Parathyroid adenoma (tissue), 2 donors: ENCODE results near the gene FOXR1.

ENCODE experiments used
- H2AFZ ChIP-seq: fragments of 300-600 bp; sonication (generic); one replicate; pipeline ENCODE4 v1.7.0; 2017; ENCODE audit warnings: antibody characterized with exemption, mild to moderate bottlenecking
- H3K27ac ChIP-seq: fragments of 300-600 bp; sonication (generic); one replicate; pipeline ENCODE4 v1.7.0; 2017
- H3K27me3 ChIP-seq: fragments of 300-600 bp; sonication (generic); one replicate; pipeline ENCODE4 v1.7.0; 2017; ENCODE audit warnings: low read length; ENCODE audit not compliant: control insufficient read depth, insufficient read depth
- H3K36me3 ChIP-seq: fragments of 300-600 bp; sonication (generic); one replicate; pipeline ENCODE4 v1.7.0; 2017; ENCODE audit warnings: low read length; ENCODE audit not compliant: control insufficient read depth, insufficient read depth
- H3K4me1 ChIP-seq: fragments of 300-600 bp; sonication (generic); one replicate; pipeline ENCODE4 v1.7.0; 2017; ENCODE audit warnings: control low read depth
- H3K4me2 ChIP-seq: fragments of 300-600 bp; sonication (generic); one replicate; pipeline ENCODE4 v1.7.0; 2017; ENCODE audit warnings: low read length
- H3K4me3 ChIP-seq: fragments of 300-600 bp; sonication (generic); one replicate; pipeline ENCODE4 v1.7.0; 2017; ENCODE audit warnings: low read depth, low read length
- H3K79me2 ChIP-seq: fragments of 300-600 bp; sonication (generic); one replicate; pipeline ENCODE4 v1.7.0; 2017; ENCODE audit warnings: control low read depth
- H3K9ac ChIP-seq: fragments of 300-600 bp; sonication (generic); one replicate; pipeline ENCODE4 v1.7.0; 2017; ENCODE audit warnings: mild to moderate bottlenecking
- H3K9me3 ChIP-seq: fragments of 300-600 bp; sonication (generic); one replicate; pipeline ENCODE4 v1.7.0; 2017; ENCODE audit warnings: low read length; ENCODE audit not compliant: control insufficient read depth
- TF ChIP-seq, protein P1 (sequence below): fragments of 300-600 bp; sonication (generic); IDR thresholded peaks from one replicate; pipeline ENCODE4 v1.7.0; 2017; ENCODE audit warnings: antibody characterized with exemption, mild to moderate bottlenecking
- donor health status: primary hyperparathyroidism.

The FOXR1 gene

DNA sequence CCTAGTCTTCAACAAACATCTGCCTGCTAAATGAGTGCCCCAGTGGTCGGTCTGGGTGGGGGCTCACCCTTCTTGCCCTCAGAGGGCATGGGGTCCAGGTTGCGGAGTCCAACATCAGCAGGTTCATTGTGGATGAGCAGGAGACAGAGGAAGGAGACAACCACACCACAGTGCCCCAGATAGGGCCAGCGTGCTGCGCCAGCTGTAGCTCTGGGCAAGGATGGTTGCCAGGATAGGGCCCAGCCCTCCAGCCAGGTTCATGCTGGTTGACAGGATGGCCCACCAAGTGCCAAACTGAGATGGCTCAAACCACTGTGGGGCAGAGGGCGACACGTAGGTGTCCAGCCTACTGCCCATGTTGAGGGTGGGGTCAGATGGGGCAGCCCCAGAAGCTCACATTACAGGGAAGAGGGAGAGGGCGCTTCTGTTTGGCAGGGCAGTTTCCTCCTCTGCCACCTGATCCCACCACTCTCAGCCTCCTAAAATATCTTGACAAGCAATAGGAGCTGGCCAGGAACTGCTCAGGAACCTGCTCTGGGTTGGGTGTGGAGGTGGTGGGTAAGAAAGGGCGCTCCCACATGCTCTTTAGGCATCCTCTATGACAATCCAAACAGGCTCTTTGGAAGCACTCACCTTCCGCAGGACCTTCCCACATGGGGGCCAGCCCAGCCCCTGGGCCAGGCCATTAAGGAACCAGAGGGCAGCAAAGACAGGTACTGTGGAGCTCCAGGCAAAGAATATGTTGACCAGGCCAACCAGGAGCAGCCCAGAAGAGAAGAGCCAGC is 56.2 kb downstream of the FOXR1 start:
- no peak overlapping the region for H3K9ac ChIP-seq

DNA sequence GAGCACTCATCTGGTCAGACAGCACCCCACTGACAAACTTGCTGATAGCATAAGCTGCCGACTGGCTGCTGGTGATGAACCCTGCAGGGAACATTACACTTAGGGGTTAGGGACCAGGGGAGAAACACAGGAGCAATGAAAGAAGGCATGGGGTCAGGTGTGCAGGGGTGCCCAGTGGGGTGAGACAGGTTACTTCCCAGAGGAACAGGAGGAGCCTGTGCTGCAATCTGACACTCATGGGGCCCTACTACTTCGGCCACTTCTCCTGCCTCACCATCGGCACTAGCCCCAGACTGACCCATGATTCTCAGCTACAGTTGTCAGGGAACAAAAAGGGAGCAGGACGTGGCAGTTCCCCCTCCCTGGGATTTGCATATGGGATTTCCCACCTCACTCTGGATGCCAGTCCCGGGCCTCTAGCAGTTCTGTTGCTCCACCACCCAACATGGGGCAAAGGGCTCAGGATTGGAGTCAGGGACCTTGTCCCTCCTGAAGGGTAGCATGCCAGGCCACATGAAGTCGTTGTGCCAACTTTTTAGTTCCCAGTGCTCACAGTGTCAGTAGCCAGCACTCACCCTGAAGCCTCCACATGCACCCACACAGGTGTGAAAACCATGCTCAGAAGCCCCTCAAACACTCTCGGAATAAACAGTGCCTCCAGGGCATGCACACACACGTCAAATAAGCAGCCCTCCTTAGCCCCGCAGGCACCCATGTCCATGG is 56.9 kb downstream of the FOXR1 start:
- Histone ChIP-seq H3K4me1 (peaks cover 2% of the 10 kb centered on the region), H3K4me2 (no peak overlapping the region), H3K36me3 (no peaks in the 10 kb centered on the region), H2AFZ (no peak overlapping the region), H3K4me3 (no peak overlapping the region), H3K27ac (no peak overlapping the region), H3K9me3 (no peaks in the 10 kb centered on the region), H3K9ac (no peak overlapping the region), H3K79me2 (no peaks in the 10 kb centered on the region), H3K27me3 (no peaks in the 10 kb centered on the region)
- TF ChIP-seq, protein P1, sequence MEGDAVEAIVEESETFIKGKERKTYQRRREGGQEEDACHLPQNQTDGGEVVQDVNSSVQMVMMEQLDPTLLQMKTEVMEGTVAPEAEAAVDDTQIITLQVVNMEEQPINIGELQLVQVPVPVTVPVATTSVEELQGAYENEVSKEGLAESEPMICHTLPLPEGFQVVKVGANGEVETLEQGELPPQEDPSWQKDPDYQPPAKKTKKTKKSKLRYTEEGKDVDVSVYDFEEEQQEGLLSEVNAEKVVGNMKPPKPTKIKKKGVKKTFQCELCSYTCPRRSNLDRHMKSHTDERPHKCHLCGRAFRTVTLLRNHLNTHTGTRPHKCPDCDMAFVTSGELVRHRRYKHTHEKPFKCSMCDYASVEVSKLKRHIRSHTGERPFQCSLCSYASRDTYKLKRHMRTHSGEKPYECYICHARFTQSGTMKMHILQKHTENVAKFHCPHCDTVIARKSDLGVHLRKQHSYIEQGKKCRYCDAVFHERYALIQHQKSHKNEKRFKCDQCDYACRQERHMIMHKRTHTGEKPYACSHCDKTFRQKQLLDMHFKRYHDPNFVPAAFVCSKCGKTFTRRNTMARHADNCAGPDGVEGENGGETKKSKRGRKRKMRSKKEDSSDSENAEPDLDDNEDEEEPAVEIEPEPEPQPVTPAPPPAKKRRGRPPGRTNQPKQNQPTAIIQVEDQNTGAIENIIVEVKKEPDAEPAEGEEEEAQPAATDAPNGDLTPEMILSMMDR, result no peak

More for the DNA sequence above, 56.2 kb downstream of the FOXR1 start:
- H2AFZ ChIP-seq, result no peak overlapping the region
- no peaks in the 10 kb centered on the region for H3K27me3 ChIP-seq
- H3K36me3 ChIP-seq, result no peaks in the 10 kb centered on the region
- H3K79me2 ChIP-seq, result no peaks in the 10 kb centered on the region
- TF ChIP-seq, protein P1, result no peak
- no peak overlapping the region for H3K4me2 ChIP-seq
- no peak overlapping the region for H3K27ac ChIP-seq
- H3K4me3 ChIP-seq, result no peak overlapping the region
- no peaks in the 10 kb centered on the region for H3K9me3 ChIP-seq
- H3K4me1 ChIP-seq, result peaks cover 2% of the 10 kb centered on the region

DNA sequence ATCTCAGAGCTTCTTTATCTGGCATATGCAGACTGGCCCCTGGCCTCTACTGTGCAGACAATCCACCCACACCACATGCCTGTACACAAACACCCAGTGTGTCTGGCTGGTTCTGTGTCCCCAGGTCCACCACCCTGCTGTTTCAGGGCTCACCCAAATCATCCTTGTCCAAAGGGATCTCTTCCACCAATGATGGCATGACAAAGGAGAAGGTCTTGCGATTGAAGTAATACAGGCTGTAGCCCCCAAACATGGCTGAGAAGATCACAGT is 57.4 kb downstream of the FOXR1 start:
- no peak overlapping the region for H3K9ac ChIP-seq
- H3K27ac ChIP-seq, result no peak overlapping the region
- H3K4me1 ChIP-seq, result peaks cover 2% of the 10 kb centered on the region

DNA sequence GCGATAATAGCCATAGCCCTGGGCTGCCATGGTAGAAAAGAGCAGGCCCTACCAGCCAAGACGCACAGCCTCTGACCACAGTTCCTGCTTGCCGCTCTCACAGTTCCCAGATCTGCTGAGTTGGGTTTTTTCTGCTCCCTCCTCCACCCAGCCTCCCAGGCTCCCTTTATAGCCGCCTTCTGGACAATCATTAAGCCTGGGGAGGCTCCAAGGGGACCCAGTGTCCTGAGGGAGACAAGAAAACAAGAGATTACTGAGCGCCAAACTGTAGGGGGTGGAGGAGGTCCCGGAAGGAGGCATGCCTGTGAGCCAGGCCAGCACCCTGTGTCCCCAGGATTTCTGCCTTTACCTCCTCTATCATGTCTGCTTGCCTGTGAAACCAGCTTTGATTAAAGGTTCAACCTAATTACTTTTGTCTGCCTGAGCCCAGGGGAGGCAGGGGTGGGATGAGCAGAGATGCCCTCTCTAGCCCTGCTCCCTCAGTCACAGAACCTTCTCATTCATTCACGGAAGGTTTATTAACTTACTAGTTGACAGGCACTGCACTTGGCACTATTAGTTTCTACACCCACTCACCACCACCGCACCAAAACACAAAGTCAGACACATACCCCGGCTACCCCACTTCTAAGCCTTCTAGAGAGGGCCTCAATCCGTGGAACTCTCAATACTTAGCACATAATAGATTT is 57.9 kb downstream of the FOXR1 start:
- Histone ChIP-seq H3K27me3 (no peaks in the 10 kb centered on the region), H3K4me2 (peak overlapping the region; percentile 91), H3K4me3 (peak overlapping the region; percentile 80), H3K79me2 (no peaks in the 10 kb centered on the region), H3K27ac (no peak overlapping the region), H2AFZ (peak overlapping the region; percentile 92), H3K4me1 (peaks cover 2% of the 10 kb centered on the region), H3K36me3 (no peaks in the 10 kb centered on the region), H3K9ac (no peak overlapping the region), H3K9me3 (no peaks in the 10 kb centered on the region)
- TF ChIP-seq, protein P1, result no peak

More for the DNA sequence above, 57.4 kb downstream of the FOXR1 start:
- Histone ChIP-seq H3K9me3 (no peaks in the 10 kb centered on the region), H3K27me3 (no peaks in the 10 kb centered on the region), H3K4me2 (peak overlapping the region; percentile 91), H3K36me3 (no peaks in the 10 kb centered on the region), H3K4me3 (no peak overlapping the region), H3K79me2 (no peaks in the 10 kb centered on the region), H2AFZ (no peak overlapping the region)
- TF ChIP-seq, protein P1, result no peak
